CD1c-positive myeloid dendritic cell (primary cell): ENCODE results near the gene MAP7.
"Not testable (repeated sequence)": the region's sequence is repeated elsewhere in the genome, so short reads cannot be mapped to it uniquely, and the experiment has no call there.

Experiments
- DNase-seq: peaks from one replicate; pipeline ENCODE4 v3.0.0-alpha.2; 2016; ENCODE audit errors: extremely low spot score

Gene MAP7

GRCh38 chr6:136337606-136338005 is 212.6 kb downstream of the MAP7 start:
- DNase-seq: no peak

- no peak for DNase-seq
Measured at GRCh38 chr6:136337121-136337520, 213.1 kb downstream of the MAP7 start.

GRCh38 chr6:136335736-136336363 is 214.4 kb downstream of the MAP7 start:
- DNase-seq: no peak

GRCh38 chr6:136334853-136335252 is 215.4 kb downstream of the MAP7 start:
- DNase-seq: no peak

GRCh38 chr6:136334465-136334846 is 215.8 kb downstream of the MAP7 start:
- DNase-seq: no peak

GRCh38 chr6:136333824-136334464 is 216.3 kb downstream of the MAP7 start:
- no peak for DNase-seq

- no peak for DNase-seq
Measured at GRCh38 chr6:136331461-136331860, 218.8 kb downstream of the MAP7 start.

GRCh38 chr6:136330634-136331033 is 219.6 kb downstream of the MAP7 start:
- DNase-seq: no peak

- no peak for DNase-seq
Measured at GRCh38 chr6:136326038-136326553, 224.1 kb downstream of the MAP7 start.

- no peak for DNase-seq
Measured at GRCh38 chr6:136324686-136325380, 225.4 kb downstream of the MAP7 start.

- DNase-seq: no peak
Measured at GRCh38 chr6:136323431-136324112, 226.7 kb downstream of the MAP7 start.

GRCh38 chr6:136319732-136320131 is 230.5 kb downstream of the MAP7 start:
- DNase-seq: no peak

GRCh38 chr6:136318676-136319075 is 231.5 kb downstream of the MAP7 start:
- DNase-seq: no peak

GRCh38 chr6:136317971-136318370 is 232.3 kb downstream of the MAP7 start:
- DNase-seq: no peak

- DNase-seq: peak; percentile 73
Measured at GRCh38 chr6:136317021-136317694, 233.1 kb downstream of the MAP7 start.

- no peak for DNase-seq
Measured at GRCh38 chr6:136315594-136315993, 234.6 kb downstream of the MAP7 start.

- no peak for DNase-seq
Measured at GRCh38 chr6:136312975-136313374, 237.2 kb downstream of the MAP7 start.

- DNase-seq: no peak
Measured at GRCh38 chr6:136309729-136310311, 240.4 kb downstream of the MAP7 start.

- DNase-seq: no peak
Measured at GRCh38 chr6:136309171-136309570, 241.1 kb downstream of the MAP7 start.

- not testable (repeated sequence) for DNase-seq
Measured at GRCh38 chr6:136308469-136308868, 241.8 kb downstream of the MAP7 start.

- DNase-seq: no peak
Measured at GRCh38 chr6:136307351-136307750, 242.9 kb downstream of the MAP7 start.
